Uterus (tissue), 4 donors: ENCODE measurements around the gene KIF26A. TPM values are rescaled to one million over a fixed set of nuclear protein-coding genes. Genes with fewer than 3 reads are reported as not detected.
"Not testable (repeated sequence)": the region's sequence is repeated elsewhere in the genome, so short reads cannot be mapped to it uniquely, and the experiment has no call there.

Source experiments
- DNase-seq, 2 donors: peaks; one replicate each; pipeline ENCODE4 v3.0.0-alpha.2; 2019 to 2020
- H3K27ac ChIP-seq, 2 donors: fragments of 200-600 bp; sonication (generic); 1 replicate in 1 of 2; 2 replicates in 1 of 2; pipeline ENCODE4 v1.5.1; 2016 to 2018
- H3K27me3 ChIP-seq, 2 donors: fragments of 200-600 bp; sonication (generic); one replicate each; pipeline ENCODE4 v1.5.1; 2018 to 2019; ENCODE audit warnings: control low read depth in 1 of 2
- H3K36me3 ChIP-seq, 2 donors: fragments of 200-600 bp; sonication (generic); one replicate each; pipeline ENCODE4 v1.5.1; 2019; ENCODE audit warnings: control low read depth in 1 of 2
- H3K4me1 ChIP-seq, 2 donors: fragments of 200-600 bp; sonication (generic); one replicate each; pipeline ENCODE4 v1.5.1; 2018 to 2019; ENCODE audit warnings: control low read depth in 1 of 2
- H3K4me3 ChIP-seq, 2 donors: fragments of 200-600 bp; sonication (generic); 1 replicate in 1 of 2; 2 replicates in 1 of 2; pipeline ENCODE4 v1.5.1; 2018 to 2019; ENCODE audit warnings: mild to moderate bottlenecking in 1 of 2
- H3K9me3 ChIP-seq, 2 donors: fragments of 200-600 bp; sonication (generic); one replicate each; pipeline ENCODE4 v1.5.1; 2019; ENCODE audit warnings: control low read depth in 1 of 2
- CTCF ChIP-seq, 4 experiments: fragments of 200-600 bp in 2 of 4; fragments of 450-650 bp in 2 of 4; sonication (generic) in 2 of 4; IDR thresholded peaks; one replicate each; pipeline ENCODE4 v1.5.1; 2016 to 2019; ENCODE audit warnings: antibody characterized with exemption in 4 of 4, mild to moderate bottlenecking in 2 of 4, moderate library complexity in 1 of 4
- POLR2A ChIP-seq, 2 donors: fragments of 450-650 bp; IDR thresholded peaks; one replicate each; pipeline ENCODE4 v1.6.1; 2016; ENCODE audit warnings: antibody characterized with exemption in 2 of 2, mild to moderate bottlenecking in 1 of 2, moderate library complexity in 1 of 2
- intact Hi-C: fragments of 100-400 bp; cut with DNase I; formaldehyde crosslinking; loops from one replicate; pipeline ENCODE4 v1.15.1; 2023; ENCODE audit warnings: low total_unique reads
- total RNA-seq, 4 donors: library from RNA; depleted of rRNA in 3 of 4; stranded (reverse); fragments of >200 nt in 3 of 4; gene quantifications; one replicate each; pipeline versions ENCODE4 v1.1.0 to v1.2.4, GENCODE V29; 2014 to 2023
- donor health status: DM: yes; HTN: yes; CAD: no.

Gene KIF26A
- total RNA-seq, 4 donors from 2014 or later: 4.1 to 10.5 (median 7.5) TPM

DNA sequence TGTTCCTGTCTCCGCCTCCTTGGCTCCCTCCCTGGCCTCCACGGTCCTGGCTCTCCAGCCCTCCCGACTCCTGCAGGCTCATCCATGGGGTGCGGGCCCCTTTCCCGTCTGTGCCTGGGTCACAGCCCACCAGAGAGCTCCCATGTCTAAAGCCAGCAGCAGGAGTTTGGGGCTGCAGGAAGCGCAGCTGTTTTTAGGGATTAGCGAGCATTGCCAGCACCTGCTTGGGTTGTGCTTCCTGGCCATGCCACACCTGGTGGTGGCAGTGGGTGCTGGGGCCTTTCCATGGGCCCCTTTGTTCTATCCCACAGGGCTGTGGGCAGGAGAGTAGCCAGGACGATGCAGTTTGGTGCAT is 64.7 kb downstream of the KIF26A start:
- intact Hi-C loops: no loop called here
- no peak for DNase-seq
- Histone ChIP-seq H3K4me3 (no peak overlapping the region), H3K27me3 (no peaks in the 10 kb centered on the region), H3K9me3 (no peaks in the 10 kb centered on the region), H3K36me3 (no peaks in the 10 kb centered on the region), H3K27ac (no peak overlapping the region), H3K4me1 (no peaks in the 10 kb centered on the region)
- no peak for TF ChIP-seq POLR2A (IDR thresholded peaks at IDR 0.05)
- no peak for TF ChIP-seq CTCF (IDR thresholded peaks at IDR 0.05)

DNA sequence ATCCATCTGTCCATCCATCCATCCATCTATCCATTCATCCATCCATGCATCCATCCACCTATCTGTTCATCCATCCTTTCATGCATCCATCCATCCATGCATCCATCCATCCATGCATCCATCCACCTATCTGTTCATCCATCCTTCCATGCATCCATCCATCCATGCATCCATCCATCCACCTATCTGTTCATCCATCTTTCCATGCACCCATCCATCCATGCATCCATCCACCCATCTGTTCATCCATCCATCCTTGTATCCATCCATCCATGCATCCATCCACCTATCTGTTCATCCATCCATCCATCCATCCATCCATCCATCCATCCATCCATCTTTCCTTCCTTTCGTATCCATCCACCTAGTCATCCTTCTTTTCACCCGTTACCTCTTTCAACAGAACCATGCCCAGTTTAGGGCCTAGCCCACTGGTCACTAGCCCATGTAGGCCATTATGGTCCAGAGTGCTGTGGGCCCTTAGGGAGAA is 66.3 kb downstream of the KIF26A start:
- no peaks in the 10 kb centered on the region for H3K4me1 ChIP-seq
- no peaks in the 10 kb centered on the region for H3K27me3 ChIP-seq
- H3K36me3 ChIP-seq: no peaks in the 10 kb centered on the region
- H3K9me3 ChIP-seq: no peaks in the 10 kb centered on the region
- intact Hi-C loops: no loop called here
- no peak for DNase-seq
- TF ChIP-seq POLR2A (IDR thresholded peaks at IDR 0.05): no peak
- TF ChIP-seq CTCF (IDR thresholded peaks at IDR 0.05): no peak
- H3K27ac ChIP-seq: no peak overlapping the region
- H3K4me3 ChIP-seq: no peak overlapping the region

DNA sequence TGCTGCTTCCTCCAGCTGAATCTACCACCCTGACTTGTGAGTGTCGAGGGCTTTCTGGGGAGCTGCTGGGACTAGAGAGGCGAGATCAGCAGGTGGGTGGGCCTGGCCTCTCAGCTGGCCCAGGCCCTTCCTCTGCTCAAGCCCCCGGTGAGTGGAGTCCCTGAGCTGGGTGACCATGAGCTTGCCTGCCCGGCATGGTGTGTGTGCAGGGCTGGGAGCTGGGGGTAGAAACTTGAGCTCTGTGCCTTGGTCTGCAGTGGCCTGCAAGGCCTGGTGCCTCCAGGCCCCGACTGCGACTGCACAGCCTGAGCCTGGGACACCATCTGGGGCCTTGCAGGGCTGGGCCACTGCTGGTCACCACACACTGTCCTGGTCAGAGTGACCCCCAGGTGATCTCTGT is 67.4 kb downstream of the KIF26A start:
- Histone ChIP-seq H3K4me1 (no peaks in the 10 kb centered on the region), H3K9me3 (no peaks in the 10 kb centered on the region), H3K27me3 (no peaks in the 10 kb centered on the region), H3K27ac (no peak overlapping the region), H3K4me3 (no peak overlapping the region), H3K36me3 (no peaks in the 10 kb centered on the region)
- intact Hi-C loops: no loop called here
- no peak for DNase-seq
- TF ChIP-seq POLR2A (IDR thresholded peaks at IDR 0.05) (no peak), CTCF (IDR thresholded peaks at IDR 0.05) (no peak)

GRCh38 chr14:104206281-104206904 is 68.0 kb downstream of the KIF26A start:
- DNase-seq: no peak
- intact Hi-C loops: no loop called here
- TF ChIP-seq CTCF (IDR thresholded peaks at IDR 0.05): no peak
- TF ChIP-seq POLR2A (IDR thresholded peaks at IDR 0.05): no peak
- Histone ChIP-seq H3K4me3 (no peak overlapping the region), H3K4me1 (no peaks in the 10 kb centered on the region), H3K27me3 (no peaks in the 10 kb centered on the region), H3K27ac (no peak overlapping the region), H3K36me3 (no peaks in the 10 kb centered on the region), H3K9me3 (no peaks in the 10 kb centered on the region)

DNA sequence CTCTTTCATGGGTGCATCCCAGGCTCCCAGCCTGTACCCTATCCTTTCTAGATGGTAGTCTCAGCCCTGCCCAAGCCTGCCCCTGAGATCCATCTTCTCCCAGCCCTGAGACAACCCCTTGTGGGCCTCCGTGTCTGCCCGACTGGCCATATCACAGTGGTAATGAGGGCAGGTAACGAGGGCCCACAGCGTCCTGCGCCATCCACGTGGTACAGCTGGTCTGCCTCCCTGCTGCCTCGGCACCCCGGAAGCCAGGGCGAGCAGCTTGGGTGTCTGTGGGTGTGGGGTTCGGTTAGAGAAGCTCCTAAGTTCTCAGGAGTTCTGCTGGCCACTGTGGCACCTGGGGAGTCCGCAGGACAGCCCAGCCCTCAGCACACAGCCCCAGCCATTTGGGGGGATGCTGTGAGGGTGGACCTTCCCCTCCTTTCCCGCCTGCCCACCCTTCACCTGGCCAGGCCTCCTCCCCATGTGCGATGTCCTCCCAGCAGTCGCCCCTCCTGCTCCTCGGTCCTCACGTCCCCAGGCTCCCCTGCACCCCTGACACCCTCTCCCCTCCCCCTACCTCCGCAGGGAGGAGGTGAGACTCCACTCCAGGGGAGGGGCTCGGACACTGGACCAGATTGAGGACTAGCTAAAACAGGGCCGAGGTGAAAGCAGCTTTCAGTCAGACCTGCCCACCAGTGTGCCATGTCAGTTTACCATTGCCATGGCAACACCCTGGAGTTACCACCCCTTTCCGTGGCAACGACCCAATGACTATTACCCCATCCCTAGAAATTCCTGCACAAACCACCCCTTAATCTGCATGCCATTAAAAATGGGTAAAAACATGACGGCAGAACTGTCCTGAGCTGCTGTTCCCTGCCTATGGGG is 69.0 kb downstream of the KIF26A start:
- H3K4me3 ChIP-seq: no peak overlapping the region
- no peak for DNase-seq
- H3K36me3 ChIP-seq: no peaks in the 10 kb centered on the region
- H3K27ac ChIP-seq: no peak overlapping the region
- no peaks in the 10 kb centered on the region for H3K9me3 ChIP-seq
- intact Hi-C loops: no loop called here
- H3K27me3 ChIP-seq: no peaks in the 10 kb centered on the region
- no peaks in the 10 kb centered on the region for H3K4me1 ChIP-seq
- TF ChIP-seq POLR2A (IDR thresholded peaks at IDR 0.05) (no peak), CTCF (IDR thresholded peaks at IDR 0.05) (no peak)

GRCh38 chr14:104208015-104208295 is 69.6 kb downstream of the KIF26A start:
- DNase-seq, intact Hi-C loops, H3K27me3 ChIP-seq: not testable (repeated sequence)

GRCh38 chr14:104208331-104208730 is 69.9 kb downstream of the KIF26A start:
- DNase-seq, H3K9me3 ChIP-seq, H3K27me3 ChIP-seq, H3K4me3 ChIP-seq, H3K4me1 ChIP-seq, H3K36me3 ChIP-seq, H3K27ac ChIP-seq, intact Hi-C loops: not testable (repeated sequence)

More at GRCh38 chr14:104208015-104208295, 69.6 kb downstream of the KIF26A start:
- not testable (repeated sequence) for H3K27ac ChIP-seq, H3K4me1 ChIP-seq, H3K36me3 ChIP-seq, H3K9me3 ChIP-seq, H3K4me3 ChIP-seq

- H3K9me3 ChIP-seq, H3K36me3 ChIP-seq, H3K27ac ChIP-seq, H3K27me3 ChIP-seq, H3K4me1 ChIP-seq, H3K4me3 ChIP-seq, intact Hi-C loops, DNase-seq: not testable (repeated sequence)
Observed at GRCh38 chr14:104209071-104209470, 70.7 kb downstream of the KIF26A start.
